Prostate gland (tissue), 2 donors: Measurements from ENCODE around the gene RBM24. TPM values are rescaled to one million over a fixed set of nuclear protein-coding genes. Genes with fewer than 3 reads are reported as not detected.

Experiments used
- DNase-seq: peaks from one replicate; pipeline ENCODE4 v3.0.0-alpha.2; 2019; ENCODE audit warnings: low spot score
- H3K27ac ChIP-seq, 2 donors: fragments of 200-600 bp; sonication (generic); 2 replicates each; pipeline ENCODE4 v1.5.1; 2017 to 2019
- H3K27me3 ChIP-seq: fragments of 200-600 bp; sonication (generic); replicated peaks from 2 replicates; pipeline ENCODE4 v1.5.1; 2019; ENCODE audit not compliant: insufficient read depth
- H3K36me3 ChIP-seq, 2 donors: fragments of 200-600 bp; sonication (generic); 1 replicate in 1 of 2; 2 replicates in 1 of 2; pipeline versions ENCODE4 v1.5.1 to v1.8.1; 2017 to 2019
- H3K4me1 ChIP-seq: fragments of 200-600 bp; sonication (generic); replicated peaks from 2 replicates; pipeline ENCODE4 v1.5.1; 2019
- H3K4me3 ChIP-seq, 2 donors: fragments of 200-600 bp; sonication (generic); 2 replicates each; pipeline ENCODE4 v1.5.1; 2017 to 2019
- H3K9me3 ChIP-seq: fragments of 200-600 bp; sonication (generic); 2 replicates; pipeline ENCODE4 v1.5.1; 2017
- CTCF ChIP-seq, 4 experiments: fragments of 200-600 bp in 2 of 4; fragments of 450-650 bp in 2 of 4; sonication (generic) in 2 of 4; IDR thresholded peaks; 1 replicate in 3 of 4; 2 replicates in 1 of 4; pipeline ENCODE4 v1.5.1; 2016 to 2019; ENCODE audit warnings: antibody characterized with exemption in 4 of 4, mild to moderate bottlenecking in 2 of 4, moderate library complexity in 2 of 4
- POLR2A ChIP-seq: fragments of 450-650 bp; IDR thresholded peaks from one replicate; pipeline ENCODE4 v1.6.1; 2016; ENCODE audit warnings: antibody characterized with exemption, mild to moderate bottlenecking
- POLR2AphosphoS5 ChIP-seq: sonication (generic); formaldehyde crosslinking; IDR thresholded peaks from one replicate; pipeline ENCODE4 v1.6.1; 2017; ENCODE audit warnings: antibody characterized with exemption
- WGBS: methylation state at CpG from one replicate; pipeline ENCODE4 v1.1.5; 2018; 5-methylcytosine and 5-hydroxymethylcytosine counted together
- intact Hi-C: fragments of 100-400 bp; cut with DNase I; formaldehyde crosslinking; loops from one replicate; pipeline ENCODE4 v1.14.2; 2022
- total RNA-seq, 2 donors: library from RNA; depleted of rRNA; stranded (reverse); fragments of >200 nt; gene quantifications; one replicate each; pipeline ENCODE4 v1.1.0, GENCODE V29; 2016

Gene RBM24
- total RNA-seq, 2 donors from 2014 or later = 4.4 to 13.8 TPM

DNA sequence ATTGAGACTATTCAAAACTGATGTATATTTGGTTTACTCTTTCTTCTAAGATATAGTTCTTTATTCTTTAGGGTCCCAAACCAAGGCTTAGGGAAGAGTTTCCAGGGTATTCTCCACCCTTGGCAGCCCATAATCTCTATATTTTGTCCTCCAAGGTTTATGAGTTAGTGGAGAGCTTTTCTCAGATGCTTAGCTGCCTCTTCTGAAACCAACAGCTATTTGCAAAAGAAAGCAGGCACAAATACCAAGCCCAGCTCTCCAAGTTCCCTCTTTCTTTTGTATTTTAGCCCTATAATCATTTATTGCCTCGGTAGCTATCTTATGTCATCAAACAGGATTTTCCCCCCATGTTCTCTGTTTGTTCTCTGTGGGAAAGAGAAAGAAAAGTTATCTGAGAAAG lies 39.1 kb upstream of the RBM24 start:
- Histone ChIP-seq H3K9me3 (no peaks in the 10 kb centered on the region), H3K27ac (no peak overlapping the region), H3K4me3 (no peak overlapping the region), H3K4me1 (no peaks in the 10 kb centered on the region), H3K36me3 (no peaks in the 10 kb centered on the region), H3K27me3 (no peaks in the 10 kb centered on the region)
- DNase-seq = no peak
- TF ChIP-seq CTCF (IDR thresholded peaks at IDR 0.05) (no peak), POLR2A (no peak), POLR2AphosphoS5 (no peak)
- intact Hi-C loops = no loop called here
- 25% methylated on average over 1 of the region's 1 CpG for WGBS

GRCh38 chr6:17250237-17250636 lies 30.9 kb upstream of the RBM24 start:
- no peak for TF ChIP-seq POLR2AphosphoS5
- TF ChIP-seq POLR2A = no peak
- no peak for TF ChIP-seq CTCF (IDR thresholded peaks at IDR 0.05)

GRCh38 chr6:17251953-17252352 lies 29.2 kb upstream of the RBM24 start:
- H3K4me3 ChIP-seq = no peak overlapping the region
- H3K4me1 ChIP-seq = no peaks in the 10 kb centered on the region
- H3K27ac ChIP-seq = no peak overlapping the region
- no peaks in the 10 kb centered on the region for H3K9me3 ChIP-seq
- DNase-seq = no peak
- H3K36me3 ChIP-seq = no peaks in the 10 kb centered on the region
- H3K27me3 ChIP-seq = no peaks in the 10 kb centered on the region
- intact Hi-C loops = no loop called here
- TF ChIP-seq CTCF (IDR thresholded peaks at IDR 0.05) = no peak
- no peak for TF ChIP-seq POLR2A

More at GRCh38 chr6:17250237-17250636, 30.9 kb upstream of the RBM24 start:
- no peak overlapping the region for H3K27ac ChIP-seq
- no peaks in the 10 kb centered on the region for H3K4me1 ChIP-seq
- H3K4me3 ChIP-seq = no peak overlapping the region
- intact Hi-C loops = no loop called here
- no peaks in the 10 kb centered on the region for H3K36me3 ChIP-seq
- no peaks in the 10 kb centered on the region for H3K27me3 ChIP-seq
- WGBS = 54% methylated on average over 2 of the region's 2 CpGs
- DNase-seq = no peak
- no peaks in the 10 kb centered on the region for H3K9me3 ChIP-seq

- DNase-seq = no peak
- Histone ChIP-seq H3K27me3 (no peaks in the 10 kb centered on the region), H3K4me1 (no peaks in the 10 kb centered on the region), H3K36me3 (no peaks in the 10 kb centered on the region), H3K9me3 (no peaks in the 10 kb centered on the region), H3K27ac (no peak overlapping the region), H3K4me3 (no peak overlapping the region)
- intact Hi-C loops = no loop called here
- WGBS = 83% methylated on average over 4 of the region's 4 CpGs
- TF ChIP-seq POLR2AphosphoS5 (no peak), CTCF (IDR thresholded peaks at IDR 0.05) (no peak), POLR2A (no peak)
Measured at GRCh38 chr6:17258749-17259148, 22.4 kb upstream of the RBM24 start.

DNA sequence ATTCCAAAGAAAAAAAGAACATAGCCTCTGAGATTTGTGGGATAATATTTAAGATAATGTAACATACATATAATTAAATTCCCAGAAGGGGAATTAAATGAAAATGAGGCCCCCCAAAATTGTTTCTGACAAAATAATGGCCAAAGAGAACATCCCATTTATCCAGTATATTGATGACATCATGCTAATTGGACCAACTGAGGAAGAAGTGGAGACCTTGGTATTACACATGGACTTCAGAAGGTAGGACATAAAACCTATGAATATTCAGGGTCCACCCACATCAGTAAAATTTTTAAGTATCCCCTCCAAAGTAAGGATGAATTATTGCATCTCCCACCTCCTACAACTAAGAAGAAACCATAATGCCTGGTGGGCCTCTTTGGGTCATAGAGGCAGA lies 15.6 kb upstream of the RBM24 start:
- H3K27me3 ChIP-seq = no peaks in the 10 kb centered on the region
- intact Hi-C loops = no loop called here
- H3K4me1 ChIP-seq = no peaks in the 10 kb centered on the region
- no peaks in the 10 kb centered on the region for H3K9me3 ChIP-seq
- no peaks in the 10 kb centered on the region for H3K36me3 ChIP-seq
- no peak overlapping the region for H3K4me3 ChIP-seq
- no peak for DNase-seq
- TF ChIP-seq CTCF (IDR thresholded peaks at IDR 0.05) (no peak), POLR2A (no peak), POLR2AphosphoS5 (no peak)
- H3K27ac ChIP-seq = no peak overlapping the region
